Measurements from ENCODE around the gene HCFC1. TPM values are rescaled to one million over a fixed set of nuclear protein-coding genes. Genes with fewer than 3 reads are reported as not detected.
A peak's percentile ranks its signal among the peaks of the same experiment; 100 is the strongest.

The HCFC1 gene
- total and polyA plus RNA-seq, 9 of the 15 experiments (the other 6 are each of a cell fraction or from before 2014, with no cell fraction given), result 2.8 to 133 (median 17.1) TPM

DNA sequence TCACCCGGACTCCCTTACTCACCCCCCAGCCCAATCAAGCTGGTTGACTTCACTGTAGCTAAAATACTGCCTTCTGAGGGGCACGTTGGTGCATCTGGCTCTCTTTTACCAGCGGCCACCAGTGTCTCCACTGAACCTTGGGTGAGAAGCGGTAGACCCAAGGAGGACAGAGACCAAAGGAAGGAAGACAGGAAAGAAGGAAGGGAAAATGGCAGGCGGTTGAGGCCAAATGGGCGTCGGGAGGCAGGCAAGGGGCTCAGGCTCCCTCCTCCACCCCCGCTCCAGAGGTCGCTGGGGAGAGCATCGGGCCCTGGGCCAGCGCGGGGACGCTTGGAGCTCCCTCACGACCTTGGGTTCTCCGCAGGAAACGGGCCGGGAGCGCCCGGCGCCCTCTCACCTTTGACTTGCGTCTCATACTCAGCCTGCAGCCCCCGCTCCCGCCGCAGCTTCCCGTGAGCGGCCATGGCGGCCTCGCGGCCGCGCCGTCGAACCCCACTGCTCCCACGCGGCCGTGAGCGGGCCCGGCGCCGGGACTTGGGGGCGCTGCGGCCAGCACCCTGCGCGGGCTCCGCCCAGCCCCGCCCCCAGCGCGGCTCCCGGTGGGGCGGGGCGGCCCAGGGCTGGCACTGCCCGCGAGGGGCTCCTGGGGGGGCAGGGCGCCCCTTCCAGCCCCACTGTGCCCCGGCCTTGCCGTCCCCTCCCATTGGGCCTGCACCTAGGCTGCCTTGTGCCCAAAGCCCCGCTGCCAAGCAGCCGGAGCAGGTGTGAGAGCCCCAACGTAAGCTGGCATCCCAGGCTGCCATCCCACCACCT is 45.7 kb downstream of the HCFC1 start, which contains the start of gene ARHGAP4 (continued):
- TF ChIP-seq, protein P1, sequence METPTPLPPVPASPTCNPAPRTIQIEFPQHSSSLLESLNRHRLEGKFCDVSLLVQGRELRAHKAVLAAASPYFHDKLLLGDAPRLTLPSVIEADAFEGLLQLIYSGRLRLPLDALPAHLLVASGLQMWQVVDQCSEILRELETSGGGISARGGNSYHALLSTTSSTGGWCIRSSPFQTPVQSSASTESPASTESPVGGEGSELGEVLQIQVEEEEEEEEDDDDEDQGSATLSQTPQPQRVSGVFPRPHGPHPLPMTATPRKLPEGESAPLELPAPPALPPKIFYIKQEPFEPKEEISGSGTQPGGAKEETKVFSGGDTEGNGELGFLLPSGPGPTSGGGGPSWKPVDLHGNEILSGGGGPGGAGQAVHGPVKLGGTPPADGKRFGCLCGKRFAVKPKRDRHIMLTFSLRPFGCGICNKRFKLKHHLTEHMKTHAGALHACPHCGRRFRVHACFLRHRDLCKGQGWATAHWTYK (CRISPR knock-in tag; IDR thresholded peaks at IDR 0.05), result peak; percentile 82; the same call in 1 of the 2 replicates
- TF ChIP-seq CHD7 (IDR thresholded peaks at IDR 0.05; ENCODE audit: low read depth, low read length) (no peak), NUFIP1 (IDR thresholded peaks at IDR 0.05; ENCODE audit: partially characterized antibody) (no peak), MYC (IDR thresholded peaks at IDR 0.05; ENCODE audit: low read depth, low read length) (peak; percentile 84), MYC (CRISPR knock-in tag; IDR thresholded peaks at IDR 0.05; ENCODE audit: borderline replicate concordance, low read depth) (peak; percentile 45; the same call in 1 of the 2 replicates), STAT5A (IDR thresholded peaks at IDR 0.05; ENCODE audit: borderline replicate concordance, low read length) (no peak), ZFP36 (IDR thresholded peaks at IDR 0.05; ENCODE audit: low read depth, low read length, partially characterized antibody) (no peak), HDAC6 (IDR thresholded peaks at IDR 0.05; ENCODE audit: low read depth, low read length) (no peak), FOXA3 (CRISPR knock-in tag; conservative IDR thresholded peaks at IDR 0.05 in 1 of 2, IDR thresholded peaks at IDR 0.05 in 1 of 2) (no peak), ILF3 (IDR thresholded peaks at IDR 0.05; ENCODE audit: borderline replicate concordance) (no peak; the same call in 1 of the 2 replicates), RAD21 (CRISPR knock-in tag; conservative IDR thresholded peaks at IDR 0.05 in 1 of 2, IDR thresholded peaks at IDR 0.05 in 1 of 2) (no peak), PHF20 (IDR thresholded peaks at IDR 0.05; ENCODE audit: partially characterized antibody) (no peak), NRF1 (conservative IDR thresholded peaks at IDR 0.05 in 1 of 2, IDR thresholded peaks at IDR 0.05 in 1 of 2) (peak; percentile 20 to 24; a peak in 2 of 4 replicates), NCOA6 (IDR thresholded peaks at IDR 0.05) (0 out of 2 replicates have a peak, but pooled peaks have one; percentile 55)
